ENCODE results near the gene WDR20. TPM values are rescaled to one million over a fixed set of nuclear protein-coding genes. Genes with fewer than 3 reads are reported as not detected.

WDR20 gene
- total and polyA plus RNA-seq, 10 of the 15 experiments (the other 5 are each of a cell fraction or from before 2014, with no cell fraction given), result 9.1 to 25.9 (median 18.4) TPM

- TF ChIP-seq BCL11A (IDR thresholded peaks at IDR 0.05; ENCODE audit: low read depth, low read length) (no peak), TARDBP (IDR thresholded peaks at IDR 0.05; ENCODE audit: borderline replicate concordance) (no peak), CREB1 (IDR thresholded peaks at IDR 0.05; ENCODE audit: low read depth) (no peak), CBFB (IDR thresholded peaks at IDR 0.05; ENCODE audit: low read depth) (no peak), ZNF622 (IDR thresholded peaks at IDR 0.05) (no peak), CBX5 (IDR thresholded peaks at IDR 0.05; ENCODE audit: low read depth) (no peak), EZH2 (IDR thresholded peaks at IDR 0.05; ENCODE audit: borderline replicate concordance, control insufficient read depth, low read depth, low read length) (no peak), EP300 (IDR thresholded peaks at IDR 0.05; ENCODE audit: borderline replicate concordance in 1 of 2, control insufficient read depth in 1 of 2, low read depth in 2 of 2, low read length in 2 of 2) (no peak), NR2C2 (IDR thresholded peaks at IDR 0.05; ENCODE audit: borderline replicate concordance, control insufficient read depth, insufficient read length, low read depth) (no peak), HDGF (IDR thresholded peaks at IDR 0.05) (peak; percentile 92), IRF5 (IDR thresholded peaks at IDR 0.05; ENCODE audit: borderline replicate concordance) (no peak), BACH1 (IDR thresholded peaks at IDR 0.05; ENCODE audit: borderline replicate concordance) (no peak), CHD1 (IDR thresholded peaks at IDR 0.05; ENCODE audit: low read depth, low read length) (no peak), RCOR1 (conservative IDR thresholded peaks at IDR 0.05; ENCODE audit: low read depth, low read length) (0 out of 2 replicates have a peak, but pooled peaks have one; percentile 68), ZNF24 (IDR thresholded peaks at IDR 0.05) (no peak)
- TF ChIP-seq, protein P1, sequence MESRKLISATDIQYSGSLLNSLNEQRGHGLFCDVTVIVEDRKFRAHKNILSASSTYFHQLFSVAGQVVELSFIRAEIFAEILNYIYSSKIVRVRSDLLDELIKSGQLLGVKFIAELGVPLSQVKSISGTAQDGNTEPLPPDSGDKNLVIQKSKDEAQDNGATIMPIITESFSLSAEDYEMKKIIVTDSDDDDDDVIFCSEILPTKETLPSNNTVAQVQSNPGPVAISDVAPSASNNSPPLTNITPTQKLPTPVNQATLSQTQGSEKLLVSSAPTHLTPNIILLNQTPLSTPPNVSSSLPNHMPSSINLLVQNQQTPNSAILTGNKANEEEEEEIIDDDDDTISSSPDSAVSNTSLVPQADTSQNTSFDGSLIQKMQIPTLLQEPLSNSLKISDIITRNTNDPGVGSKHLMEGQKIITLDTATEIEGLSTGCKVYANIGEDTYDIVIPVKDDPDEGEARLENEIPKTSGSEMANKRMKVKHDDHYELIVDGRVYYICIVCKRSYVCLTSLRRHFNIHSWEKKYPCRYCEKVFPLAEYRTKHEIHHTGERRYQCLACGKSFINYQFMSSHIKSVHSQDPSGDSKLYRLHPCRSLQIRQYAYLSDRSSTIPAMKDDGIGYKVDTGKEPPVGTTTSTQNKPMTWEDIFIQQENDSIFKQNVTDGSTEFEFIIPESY (IDR thresholded peaks at IDR 0.05), result no peak
- TF ChIP-seq, protein P2, sequence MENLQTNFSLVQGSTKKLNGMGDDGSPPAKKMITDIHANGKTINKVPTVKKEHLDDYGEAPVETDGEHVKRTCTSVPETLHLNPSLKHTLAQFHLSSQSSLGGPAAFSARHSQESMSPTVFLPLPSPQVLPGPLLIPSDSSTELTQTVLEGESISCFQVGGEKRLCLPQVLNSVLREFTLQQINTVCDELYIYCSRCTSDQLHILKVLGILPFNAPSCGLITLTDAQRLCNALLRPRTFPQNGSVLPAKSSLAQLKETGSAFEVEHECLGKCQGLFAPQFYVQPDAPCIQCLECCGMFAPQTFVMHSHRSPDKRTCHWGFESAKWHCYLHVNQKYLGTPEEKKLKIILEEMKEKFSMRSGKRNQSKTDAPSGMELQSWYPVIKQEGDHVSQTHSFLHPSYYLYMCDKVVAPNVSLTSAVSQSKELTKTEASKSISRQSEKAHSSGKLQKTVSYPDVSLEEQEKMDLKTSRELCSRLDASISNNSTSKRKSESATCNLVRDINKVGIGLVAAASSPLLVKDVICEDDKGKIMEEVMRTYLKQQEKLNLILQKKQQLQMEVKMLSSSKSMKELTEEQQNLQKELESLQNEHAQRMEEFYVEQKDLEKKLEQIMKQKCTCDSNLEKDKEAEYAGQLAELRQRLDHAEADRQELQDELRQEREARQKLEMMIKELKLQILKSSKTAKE (IDR thresholded peaks at IDR 0.05; ENCODE audit: low read depth, poor library complexity, severe bottlenecking), result no peak
- TF ChIP-seq, protein P3, sequence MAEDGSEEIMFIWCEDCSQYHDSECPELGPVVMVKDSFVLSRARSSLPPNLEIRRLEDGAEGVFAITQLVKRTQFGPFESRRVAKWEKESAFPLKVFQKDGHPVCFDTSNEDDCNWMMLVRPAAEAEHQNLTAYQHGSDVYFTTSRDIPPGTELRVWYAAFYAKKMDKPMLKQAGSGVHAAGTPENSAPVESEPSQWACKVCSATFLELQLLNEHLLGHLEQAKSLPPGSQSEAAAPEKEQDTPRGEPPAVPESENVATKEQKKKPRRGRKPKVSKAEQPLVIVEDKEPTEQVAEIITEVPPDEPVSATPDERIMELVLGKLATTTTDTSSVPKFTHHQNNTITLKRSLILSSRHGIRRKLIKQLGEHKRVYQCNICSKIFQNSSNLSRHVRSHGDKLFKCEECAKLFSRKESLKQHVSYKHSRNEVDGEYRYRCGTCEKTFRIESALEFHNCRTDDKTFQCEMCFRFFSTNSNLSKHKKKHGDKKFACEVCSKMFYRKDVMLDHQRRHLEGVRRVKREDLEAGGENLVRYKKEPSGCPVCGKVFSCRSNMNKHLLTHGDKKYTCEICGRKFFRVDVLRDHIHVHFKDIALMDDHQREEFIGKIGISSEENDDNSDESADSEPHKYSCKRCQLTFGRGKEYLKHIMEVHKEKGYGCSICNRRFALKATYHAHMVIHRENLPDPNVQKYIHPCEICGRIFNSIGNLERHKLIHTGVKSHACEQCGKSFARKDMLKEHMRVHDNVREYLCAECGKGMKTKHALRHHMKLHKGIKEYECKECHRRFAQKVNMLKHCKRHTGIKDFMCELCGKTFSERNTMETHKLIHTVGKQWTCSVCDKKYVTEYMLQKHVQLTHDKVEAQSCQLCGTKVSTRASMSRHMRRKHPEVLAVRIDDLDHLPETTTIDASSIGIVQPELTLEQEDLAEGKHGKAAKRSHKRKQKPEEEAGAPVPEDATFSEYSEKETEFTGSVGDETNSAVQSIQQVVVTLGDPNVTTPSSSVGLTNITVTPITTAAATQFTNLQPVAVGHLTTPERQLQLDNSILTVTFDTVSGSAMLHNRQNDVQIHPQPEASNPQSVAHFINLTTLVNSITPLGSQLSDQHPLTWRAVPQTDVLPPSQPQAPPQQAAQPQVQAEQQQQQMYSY (CRISPR knock-in tag; IDR thresholded peaks at IDR 0.05), result no peak
- TF ChIP-seq, protein P4, sequence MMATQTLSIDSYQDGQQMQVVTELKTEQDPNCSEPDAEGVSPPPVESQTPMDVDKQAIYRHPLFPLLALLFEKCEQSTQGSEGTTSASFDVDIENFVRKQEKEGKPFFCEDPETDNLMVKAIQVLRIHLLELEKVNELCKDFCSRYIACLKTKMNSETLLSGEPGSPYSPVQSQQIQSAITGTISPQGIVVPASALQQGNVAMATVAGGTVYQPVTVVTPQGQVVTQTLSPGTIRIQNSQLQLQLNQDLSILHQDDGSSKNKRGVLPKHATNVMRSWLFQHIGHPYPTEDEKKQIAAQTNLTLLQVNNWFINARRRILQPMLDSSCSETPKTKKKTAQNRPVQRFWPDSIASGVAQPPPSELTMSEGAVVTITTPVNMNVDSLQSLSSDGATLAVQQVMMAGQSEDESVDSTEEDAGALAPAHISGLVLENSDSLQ (IDR thresholded peaks at IDR 0.05), result no peak
Observed at GRCh38 chr14:102139286-102140026, at the start of gene WDR20 (continued).

Data from GM12878 (cell line).